Upper lobe of left lung (tissue), 6 donors: ENCODE results near the gene VAMP2. TPM values are rescaled to one million over a fixed set of nuclear protein-coding genes. Genes with fewer than 3 reads are reported as not detected.

Source experiments
- ATAC-seq, 2 donors: fragments of 200-7000 bp; cut with Tn5 transposase; one replicate each; pipeline ENCODE4 v1.9.1; 2022; ENCODE audit warnings: mild to moderate bottlenecking in 2 of 2, moderate library complexity in 2 of 2; ENCODE audit not compliant: low FRiP score in 2 of 2
- DNase-seq, 2 donors: peaks; one replicate each; pipeline ENCODE4 v3.0.0-alpha.2; 2019 to 2020
- H3K27ac ChIP-seq, 4 donors: fragments of 200-600 bp; sonication (generic); one replicate each; pipeline ENCODE4 v1.5.1; 2016 to 2019
- H3K27me3 ChIP-seq, 4 donors: fragments of 200-600 bp; sonication (generic); one replicate each; pipeline ENCODE4 v1.5.1; 2017 to 2019
- H3K36me3 ChIP-seq, 4 donors: fragments of 200-600 bp; sonication (generic); one replicate each; pipeline ENCODE4 v1.5.1; 2016 to 2019
- H3K4me1 ChIP-seq, 4 donors: fragments of 200-600 bp; sonication (generic); one replicate each; pipeline ENCODE4 v1.5.1; 2018 to 2019
- H3K4me3 ChIP-seq, 4 donors: fragments of 200-600 bp; sonication (generic); one replicate each; pipeline ENCODE4 v1.5.1; 2017 to 2019; ENCODE audit warnings: mild to moderate bottlenecking in 2 of 4, moderate library complexity in 1 of 4
- H3K9me3 ChIP-seq, 4 donors: fragments of 200-600 bp; sonication (generic); one replicate each; pipeline ENCODE4 v1.5.1; 2018 to 2019
- EP300 ChIP-seq, 4 donors: sonication (generic); formaldehyde crosslinking; IDR thresholded peaks; one replicate each; pipeline ENCODE4 v1.5.1; 2017; ENCODE audit warnings: antibody characterized with exemption in 4 of 4, control low read depth in 2 of 4
- POLR2A ChIP-seq, 4 donors: fragments of 450-650 bp; IDR thresholded peaks; one replicate each; pipeline ENCODE4 v1.5.1; 2016 to 2017; ENCODE audit warnings: antibody characterized with exemption in 4 of 4, mild to moderate bottlenecking in 2 of 4
- POLR2AphosphoS5 ChIP-seq, 2 donors: sonication (generic); formaldehyde crosslinking; IDR thresholded peaks; one replicate each; pipeline ENCODE4 v1.5.1; 2017; ENCODE audit warnings: antibody characterized with exemption in 2 of 2
- WGBS, 2 donors: methylation state at CpG; one replicate each; pipeline ENCODE4 v1.1.5; 2017 to 2018; 5-methylcytosine and 5-hydroxymethylcytosine counted together
- total RNA-seq, 6 donors: library from RNA; depleted of rRNA in 4 of 6; stranded (reverse); fragments of >200 nt in 4 of 6; gene quantifications; one replicate each; pipeline versions ENCODE4 v1.1.0 to v1.2.1, GENCODE V29; 2016 to 2021
- TF ChIP-seq, protein P1 (sequence below), 6 experiments: fragments of 450-650 bp in 4 of 6; fragments of 200-600 bp in 2 of 6; sonication (generic) in 2 of 6; IDR thresholded peaks; one replicate each; pipeline ENCODE4 v1.5.1; 2016 to 2019; ENCODE audit warnings: antibody characterized with exemption in 6 of 6
- donor health status: DM: no; HTN: no; CAD: no; lungs with moderate emphysema.
- donor health status: DM: no; HTN: yes; CAD: no; lungs with severe emphysema.

VAMP2 gene
- total RNA-seq, 6 donors from 2014 or later, result 27.2 to 75.8 (median 49.8) TPM

GRCh38 chr17:8142887-8143580 is 19.7 kb downstream of the VAMP2 start:
- DNase-seq, result peak in 1 of 2 donors; percentile 80
- ATAC-seq, result no peak
- WGBS, 2 donors, result 89 to 91% methylated on average over 12 to 15 of the region's 15 CpGs

DNA sequence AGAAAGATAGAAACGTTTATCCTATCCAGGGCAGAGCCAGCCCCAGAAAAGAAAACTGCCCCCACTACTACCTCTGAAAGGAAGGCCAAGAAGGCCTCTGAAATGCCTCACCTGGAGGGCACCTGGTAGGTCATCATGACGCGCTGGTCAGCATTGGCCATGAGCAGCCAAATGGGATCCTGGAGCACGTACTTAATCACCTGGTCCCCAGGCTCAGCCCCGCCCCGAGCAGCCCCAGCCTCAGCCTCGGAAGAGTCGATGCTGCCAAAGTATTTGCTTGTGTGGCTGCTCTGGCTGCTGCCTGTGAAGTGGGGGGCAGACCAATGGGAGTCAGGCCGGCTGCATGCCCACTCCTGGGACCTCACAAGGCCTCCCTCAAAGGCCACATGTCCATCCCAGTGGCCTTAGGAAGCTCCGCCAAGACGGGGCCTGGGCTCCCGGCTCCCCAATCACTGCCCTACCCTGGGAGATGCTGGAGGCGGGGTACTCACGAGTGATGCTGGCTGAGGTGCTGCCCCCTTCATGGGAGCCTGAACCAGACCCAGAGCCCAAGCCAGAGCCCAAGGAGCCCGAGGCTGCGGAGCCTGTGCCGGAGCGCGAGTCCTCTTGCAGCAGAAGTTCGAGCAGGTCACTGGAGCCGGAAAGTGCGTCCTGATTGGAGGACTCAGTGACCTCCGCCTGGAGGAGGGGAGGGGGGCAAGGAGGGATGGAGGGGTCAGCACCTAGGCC is 20.4 kb downstream of the VAMP2 start:
- 89 to 91% methylated on average over 11 to 23 of the region's 23 CpGs for WGBS, 2 donors
- peak in 1 of 2 donors; percentile 75 for DNase-seq
- Histone ChIP-seq H3K4me1 (peaks cover 16 to 48% (median 29%) of the 10 kb centered on the region in 4 donors), H3K27me3 (no peaks in the 10 kb centered on the region), H3K27ac (peak overlapping the region in 2 of 4 donors; percentile 54 to 56), H3K9me3 (no peaks in the 10 kb centered on the region), H3K4me3 (no peak overlapping the region), H3K36me3 (peaks cover 67 to 81% (median 80%) of the 10 kb centered on the region in 4 donors)
- no peak for TF ChIP-seq POLR2AphosphoS5 (IDR thresholded peaks at IDR 0.05)
- TF ChIP-seq, protein P1, sequence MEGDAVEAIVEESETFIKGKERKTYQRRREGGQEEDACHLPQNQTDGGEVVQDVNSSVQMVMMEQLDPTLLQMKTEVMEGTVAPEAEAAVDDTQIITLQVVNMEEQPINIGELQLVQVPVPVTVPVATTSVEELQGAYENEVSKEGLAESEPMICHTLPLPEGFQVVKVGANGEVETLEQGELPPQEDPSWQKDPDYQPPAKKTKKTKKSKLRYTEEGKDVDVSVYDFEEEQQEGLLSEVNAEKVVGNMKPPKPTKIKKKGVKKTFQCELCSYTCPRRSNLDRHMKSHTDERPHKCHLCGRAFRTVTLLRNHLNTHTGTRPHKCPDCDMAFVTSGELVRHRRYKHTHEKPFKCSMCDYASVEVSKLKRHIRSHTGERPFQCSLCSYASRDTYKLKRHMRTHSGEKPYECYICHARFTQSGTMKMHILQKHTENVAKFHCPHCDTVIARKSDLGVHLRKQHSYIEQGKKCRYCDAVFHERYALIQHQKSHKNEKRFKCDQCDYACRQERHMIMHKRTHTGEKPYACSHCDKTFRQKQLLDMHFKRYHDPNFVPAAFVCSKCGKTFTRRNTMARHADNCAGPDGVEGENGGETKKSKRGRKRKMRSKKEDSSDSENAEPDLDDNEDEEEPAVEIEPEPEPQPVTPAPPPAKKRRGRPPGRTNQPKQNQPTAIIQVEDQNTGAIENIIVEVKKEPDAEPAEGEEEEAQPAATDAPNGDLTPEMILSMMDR (IDR thresholded peaks at IDR 0.05), result no peak
- no peak for TF ChIP-seq EP300 (IDR thresholded peaks at IDR 0.05)
- no peak for TF ChIP-seq POLR2A (IDR thresholded peaks at IDR 0.05)
- ATAC-seq, result no peak

More at GRCh38 chr17:8142887-8143580, 19.7 kb downstream of the VAMP2 start:
- TF ChIP-seq POLR2AphosphoS5 (IDR thresholded peaks at IDR 0.05) (peak in 1 of 2 donors; percentile 9), POLR2A (IDR thresholded peaks at IDR 0.05) (no peak), EP300 (IDR thresholded peaks at IDR 0.05) (no peak)
- TF ChIP-seq, protein P1 (IDR thresholded peaks at IDR 0.05), result no peak
- peak overlapping the region in 3 of 4 donors; percentile 23 to 56 (median 54) for H3K27ac ChIP-seq
- H3K4me3 ChIP-seq, result no peak overlapping the region
- H3K4me1 ChIP-seq, result peaks cover 14 to 46% (median 28%) of the 10 kb centered on the region in 4 donors
- H3K27me3 ChIP-seq, result no peaks in the 10 kb centered on the region
- peaks cover 74 to 88% (median 87%) of the 10 kb centered on the region in 4 donors for H3K36me3 ChIP-seq
- no peaks in the 10 kb centered on the region for H3K9me3 ChIP-seq

GRCh38 chr17:8141741-8142140 is 21.0 kb downstream of the VAMP2 start:
- Histone ChIP-seq H3K36me3 (peaks cover 61 to 76% (median 74%) of the 10 kb centered on the region in 4 donors), H3K4me1 (peaks cover 16 to 43% (median 27%) of the 10 kb centered on the region in 4 donors), H3K27me3 (no peaks in the 10 kb centered on the region), H3K27ac (no peak overlapping the region), H3K9me3 (no peaks in the 10 kb centered on the region), H3K4me3 (no peak overlapping the region)
- WGBS, 2 donors, result 89 to 92% methylated on average over 11 of the region's 11 CpGs
- no peak for ATAC-seq
- no peak for TF ChIP-seq POLR2AphosphoS5 (IDR thresholded peaks at IDR 0.05)
- TF ChIP-seq, protein P1 (IDR thresholded peaks at IDR 0.05), result no peak
- no peak for TF ChIP-seq POLR2A (IDR thresholded peaks at IDR 0.05)
- TF ChIP-seq EP300 (IDR thresholded peaks at IDR 0.05), result no peak
- DNase-seq, result peak in 1 of 2 donors; percentile 37

DNA sequence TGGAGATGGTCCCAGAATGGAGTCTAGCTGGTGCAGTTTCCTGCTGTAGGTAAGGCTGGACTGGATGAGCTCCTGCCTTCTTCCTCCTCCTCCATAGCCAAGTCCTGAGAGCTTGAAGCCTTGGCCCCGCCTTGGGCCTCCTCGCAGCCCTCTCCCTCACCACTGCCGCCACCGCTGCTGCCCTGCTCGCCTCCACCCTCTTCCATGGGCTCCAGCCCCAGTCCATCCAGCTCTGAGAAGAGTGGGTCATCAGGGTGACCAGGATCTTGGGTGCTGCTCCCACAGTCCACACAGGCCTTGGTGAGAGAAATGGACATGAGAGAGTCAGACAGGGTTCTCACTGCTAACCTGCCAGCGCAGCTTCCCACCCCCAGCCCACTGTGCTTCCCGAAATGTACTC is 21.7 kb downstream of the VAMP2 start:
- Histone ChIP-seq H3K4me1 (peaks cover 16 to 42% (median 27%) of the 10 kb centered on the region in 4 donors), H3K36me3 (peaks cover 54 to 69% (median 67%) of the 10 kb centered on the region in 4 donors), H3K27ac (peak overlapping the region in 2 of 4 donors; percentile 84 to 87), H3K27me3 (no peaks in the 10 kb centered on the region), H3K9me3 (no peaks in the 10 kb centered on the region), H3K4me3 (no peak overlapping the region)
- ATAC-seq (no peak), DNase-seq (peak in 1 of 2 donors; percentile 70)
- 90 to 94% methylated on average over 6 to 7 of the region's 7 CpGs for WGBS, 2 donors
- TF ChIP-seq EP300 (IDR thresholded peaks at IDR 0.05) (no peak), POLR2AphosphoS5 (IDR thresholded peaks at IDR 0.05) (peak in 1 of 2 donors; percentile 6)
- TF ChIP-seq, protein P1 (IDR thresholded peaks at IDR 0.05), result no peak
